NCI-H1092 (cell line): ENCODE data around the gene TRIO.
A peak's percentile ranks its signal among the peaks of the same experiment; 100 is the strongest.

Experiments used
- DNase-seq: peaks from one replicate; lab custom pipeline; 2025; lab: John Stamatoyannopoulos, UW

TRIO gene

DNA sequence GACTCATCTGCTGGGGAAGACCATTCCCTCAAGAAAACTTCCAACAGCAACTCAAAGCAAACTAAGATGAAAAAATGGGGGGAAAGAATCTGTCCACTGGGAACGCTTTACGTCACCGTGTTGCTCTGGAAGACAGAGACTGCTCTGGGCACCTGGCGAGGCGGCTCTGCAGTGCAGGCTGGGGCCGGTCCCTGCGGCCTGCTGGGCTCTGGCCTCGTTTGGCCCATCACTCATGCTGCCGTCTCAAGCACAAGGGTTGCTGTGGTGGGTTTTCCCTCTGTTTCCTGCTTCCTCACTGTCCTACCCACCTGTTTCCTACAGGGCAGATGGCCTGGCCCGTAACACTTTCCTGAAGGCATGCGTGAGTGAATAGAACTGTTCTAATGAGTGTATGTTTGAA is 345.6 kb downstream of the TRIO start:
- DNase-seq = no peak

GRCh38 chr5:14489643-14490042 is 346.5 kb downstream of the TRIO start:
- DNase-seq = no peak

DNA sequence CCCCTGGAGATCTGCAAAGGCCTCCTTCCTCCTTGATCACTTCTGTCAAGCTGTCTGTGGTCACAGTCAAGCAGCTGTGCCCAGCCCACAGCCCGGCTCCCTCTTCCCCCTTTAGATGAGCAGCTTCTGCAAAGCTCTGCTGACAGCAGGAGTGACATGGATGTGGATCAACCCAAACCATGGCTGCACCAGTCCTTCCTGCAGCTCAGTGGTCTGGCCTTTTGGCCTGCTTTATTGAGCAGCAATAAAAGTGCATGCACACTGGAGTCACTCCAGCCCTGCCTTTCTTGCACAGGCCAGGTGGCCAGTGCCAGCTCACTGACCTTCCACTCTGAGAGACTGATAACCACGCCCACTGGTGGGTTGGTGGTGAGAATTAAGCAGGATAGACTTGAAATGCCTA is 347.2 kb downstream of the TRIO start:
- no peak for DNase-seq

- DNase-seq = no peak
Measured at GRCh38 chr5:14491015-14491915, 348.1 kb downstream of the TRIO start.

GRCh38 chr5:14492331-14492964 is 349.3 kb downstream of the TRIO start:
- no peak for DNase-seq

- no peak for DNase-seq
Measured at GRCh38 chr5:14495301-14495700, 352.2 kb downstream of the TRIO start.

DNA sequence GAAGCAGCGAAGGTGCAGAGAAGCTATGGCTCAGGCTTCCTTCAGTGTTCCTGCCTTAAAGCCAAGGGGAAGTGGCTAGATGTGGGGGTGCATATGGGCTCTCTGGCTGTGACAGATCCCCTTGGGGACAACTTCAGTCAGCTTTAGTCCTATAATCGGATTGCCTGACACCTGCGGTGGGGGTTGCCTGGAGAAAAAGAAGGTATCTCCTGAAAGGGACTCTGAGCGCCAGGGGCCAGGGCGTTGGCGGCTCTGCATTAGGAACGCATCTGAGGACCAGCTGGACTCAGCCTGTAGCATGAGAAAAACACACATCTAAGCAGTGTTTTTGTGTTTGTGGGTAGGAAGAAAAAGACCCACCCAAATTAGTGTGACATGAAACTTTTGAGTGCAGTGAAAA is 354.2 kb downstream of the TRIO start:
- no peak for DNase-seq

DNA sequence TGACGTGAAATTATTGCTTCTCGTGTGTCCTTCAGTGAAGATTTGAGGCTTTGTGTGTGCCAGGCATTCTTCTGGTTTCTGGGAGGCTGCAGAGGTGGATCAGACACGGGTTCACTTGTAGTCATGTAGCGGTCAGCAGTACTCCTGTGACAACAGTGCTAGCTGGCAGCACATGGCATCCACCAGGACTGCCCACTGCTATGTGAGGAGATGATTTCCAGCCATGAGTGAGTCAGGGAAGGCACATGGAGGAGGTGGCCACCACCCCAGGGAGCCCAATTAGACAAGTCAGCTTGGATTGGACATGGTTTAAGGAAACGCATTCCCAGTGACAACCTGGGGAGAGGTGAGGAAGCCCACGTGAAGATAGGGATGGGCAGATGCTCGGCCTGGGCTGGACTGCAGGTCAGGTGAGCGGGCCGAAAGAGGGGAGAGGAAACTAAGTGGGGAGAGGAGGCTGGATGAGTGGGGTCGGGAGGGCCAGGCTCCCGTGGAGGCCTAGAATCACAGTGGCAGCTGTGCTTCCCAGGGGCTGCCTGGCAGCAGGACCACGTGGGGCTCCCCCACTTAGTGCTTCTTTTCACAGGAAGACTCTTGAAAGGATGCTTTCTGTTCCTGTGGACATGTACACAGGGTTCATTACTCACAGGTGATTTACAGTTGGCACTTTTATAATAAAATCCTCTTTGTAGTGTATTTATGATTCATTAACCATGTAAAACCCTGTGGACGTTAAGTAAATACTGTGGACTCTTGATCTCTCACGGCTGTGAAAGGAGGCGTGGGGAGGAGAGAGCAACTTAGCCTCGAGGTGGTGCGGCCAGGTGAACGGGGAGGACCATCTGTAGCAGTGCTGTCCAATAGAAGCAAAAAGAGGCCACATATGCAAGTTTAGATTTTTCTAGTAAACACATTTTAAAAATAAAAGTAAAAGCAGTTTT is 358.5 kb downstream of the TRIO start:
- peak; percentile 8 for DNase-seq

DNA sequence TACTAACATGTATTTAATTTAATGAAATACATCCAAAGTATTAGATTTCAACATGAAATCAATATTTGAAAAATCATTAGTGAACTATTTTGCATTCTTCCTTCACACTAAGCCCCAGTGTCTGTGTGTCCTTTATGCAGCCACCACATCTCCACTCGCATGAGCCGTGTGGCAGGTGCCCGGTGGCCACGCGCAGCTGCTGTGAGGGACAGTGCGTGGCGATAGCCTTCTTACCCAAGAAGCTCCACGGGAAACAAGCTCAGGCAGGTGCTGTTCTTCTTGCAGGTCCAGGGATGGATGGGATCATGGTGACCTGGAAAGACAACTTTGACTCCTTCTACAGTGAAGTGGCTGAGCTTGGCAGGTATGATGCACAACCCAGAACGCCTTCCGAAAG is 359.1 kb downstream of the TRIO start:
- DNase-seq = no peak

DNA sequence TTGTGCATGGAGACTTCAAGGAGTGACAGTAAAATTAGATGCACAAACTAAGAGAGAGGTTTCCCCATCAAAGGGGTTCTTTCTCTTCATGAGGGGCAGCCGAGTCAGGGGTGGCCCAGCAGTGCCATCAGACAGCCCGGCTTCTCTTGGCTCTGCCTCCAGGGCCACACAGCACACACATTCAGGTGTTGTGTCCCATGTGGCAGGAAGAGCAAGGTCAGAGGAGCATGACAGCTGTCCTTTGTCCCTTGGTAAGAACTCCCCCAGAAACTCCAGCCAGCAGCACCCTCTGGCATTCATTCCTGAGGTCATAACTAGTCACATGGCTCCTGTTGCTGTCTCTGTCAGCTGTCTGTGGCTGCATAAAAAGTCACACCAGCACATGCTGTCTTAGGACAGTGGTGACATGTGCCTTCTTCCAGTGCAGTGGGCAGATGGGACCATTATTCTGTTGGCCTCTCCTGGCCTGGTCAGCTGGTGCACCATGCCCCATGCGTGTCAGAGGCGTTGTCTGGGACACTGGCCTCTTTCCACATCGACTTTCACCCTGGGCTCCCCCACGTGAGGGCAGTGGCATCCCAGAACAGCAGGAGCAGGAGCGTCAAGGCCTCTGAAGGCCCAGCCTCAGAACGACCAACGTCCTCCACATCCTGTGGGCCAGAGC is 360.0 kb downstream of the TRIO start:
- no peak for DNase-seq

GRCh38 chr5:14503681-14504331 is 360.7 kb downstream of the TRIO start:
- DNase-seq = no peak

- DNase-seq = no peak
Measured at GRCh38 chr5:14504332-14504727, 361.2 kb downstream of the TRIO start.

DNA sequence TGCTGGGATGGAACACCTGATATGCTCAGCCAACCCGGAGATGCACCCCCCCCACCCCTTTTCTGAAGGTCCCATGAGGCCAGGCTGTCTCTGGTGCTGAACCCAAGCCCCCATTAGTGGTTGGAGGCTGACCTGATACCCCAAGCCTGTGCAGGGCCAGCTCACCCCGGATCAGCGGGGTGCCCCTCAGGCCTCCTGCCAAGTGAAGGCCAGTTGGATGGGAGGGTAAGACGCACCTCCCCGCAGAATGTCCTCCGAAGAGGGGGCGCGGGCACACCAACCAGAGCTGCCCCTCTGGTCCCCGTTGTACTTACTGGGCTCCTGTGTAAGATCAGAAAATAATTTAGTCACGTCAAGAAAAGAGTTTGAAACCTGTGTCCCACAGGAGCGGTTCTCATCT is 361.7 kb downstream of the TRIO start:
- DNase-seq = no peak

DNA sequence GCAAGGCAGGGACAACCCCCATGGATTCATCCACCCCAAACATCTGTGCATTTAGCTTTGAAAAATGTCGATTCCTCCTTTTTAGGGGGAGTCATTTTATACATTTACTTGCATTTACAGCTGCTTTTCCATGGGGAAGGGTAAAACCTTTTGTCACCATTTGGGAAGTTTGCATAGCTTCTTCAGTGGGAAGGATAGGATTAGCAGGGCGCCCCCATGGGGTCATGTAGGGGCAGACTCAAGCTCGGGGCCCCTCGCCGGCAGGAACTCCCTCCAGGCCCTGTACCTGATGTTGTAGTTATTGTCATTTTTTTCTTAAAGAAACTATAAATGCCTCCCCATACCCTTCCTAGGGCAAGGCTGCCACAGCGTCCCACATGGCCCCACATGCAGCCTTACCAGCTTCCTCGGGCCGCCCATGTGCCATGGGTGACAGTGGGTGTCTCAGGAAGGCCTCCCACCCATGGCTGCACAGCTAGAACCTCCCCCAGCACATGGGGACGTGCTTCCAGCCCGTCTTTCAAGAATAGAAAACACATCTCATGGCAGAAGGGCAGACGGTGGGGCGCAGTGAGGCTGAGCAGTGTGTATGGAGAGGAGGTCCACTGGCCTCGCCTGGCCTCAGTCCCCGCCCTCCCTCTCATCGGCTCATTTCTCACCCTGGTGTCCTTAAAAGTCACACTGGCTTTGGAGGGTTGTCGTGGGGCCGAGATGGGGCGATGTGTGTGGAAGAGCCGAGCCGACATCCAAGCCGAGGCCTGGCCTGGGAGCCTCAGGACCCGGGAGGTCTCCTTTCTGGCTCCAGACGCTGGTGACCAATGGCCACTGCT is 362.4 kb downstream of the TRIO start:
- DNase-seq = no peak

DNA sequence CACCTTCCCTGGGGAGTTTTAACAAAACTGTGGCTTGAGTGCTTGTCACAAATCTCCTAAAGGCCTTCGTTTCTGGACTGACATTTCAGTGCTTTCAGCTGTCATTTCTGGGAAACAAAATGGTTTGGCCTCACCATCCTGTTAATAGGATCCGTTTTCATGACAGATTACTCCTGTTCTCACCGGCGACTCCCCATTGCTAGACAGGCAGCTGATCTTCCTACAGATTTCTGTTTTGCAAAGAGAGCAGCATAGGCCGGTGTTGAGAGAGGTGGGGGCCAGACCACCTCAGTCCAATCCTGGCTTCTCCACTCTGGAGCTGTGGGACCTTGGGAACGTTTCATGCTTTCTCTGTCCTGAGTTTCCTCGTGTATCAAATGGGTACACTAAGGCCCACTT is 363.0 kb downstream of the TRIO start:
- no peak for DNase-seq

DNA sequence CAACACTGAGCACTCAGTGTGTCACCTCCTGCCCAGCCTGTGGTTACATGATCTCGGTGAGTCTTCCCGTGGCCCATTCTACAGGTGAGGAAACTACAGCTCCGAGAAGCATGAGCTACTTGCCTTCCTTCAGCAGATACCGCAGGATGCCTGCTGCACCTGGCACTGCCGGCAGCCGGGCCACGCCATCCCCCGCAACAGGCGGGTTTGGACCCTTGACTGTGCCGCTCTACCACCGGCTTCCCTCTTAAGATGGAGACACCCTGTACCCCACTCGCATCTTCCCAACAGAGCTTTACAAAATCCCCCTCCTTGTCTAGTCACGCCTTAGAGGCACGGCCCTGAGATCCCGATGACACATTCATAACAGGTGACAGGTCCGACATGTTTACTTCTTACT is 363.5 kb downstream of the TRIO start:
- DNase-seq = no peak

- no peak for DNase-seq
Measured at GRCh38 chr5:14507156-14507941, 364.2 kb downstream of the TRIO start.

- DNase-seq = no peak
Measured at GRCh38 chr5:14508046-14508445, 364.9 kb downstream of the TRIO start.

- no peak for DNase-seq
Measured at GRCh38 chr5:14509556-14509955, 366.4 kb downstream of the TRIO start.
